ENCODE data around the gene MYL12B.
"Not testable (repeated sequence)": the region's sequence is repeated elsewhere in the genome, so short reads cannot be mapped to it uniquely, and the experiment has no call there.

The MYL12B gene

DNA sequence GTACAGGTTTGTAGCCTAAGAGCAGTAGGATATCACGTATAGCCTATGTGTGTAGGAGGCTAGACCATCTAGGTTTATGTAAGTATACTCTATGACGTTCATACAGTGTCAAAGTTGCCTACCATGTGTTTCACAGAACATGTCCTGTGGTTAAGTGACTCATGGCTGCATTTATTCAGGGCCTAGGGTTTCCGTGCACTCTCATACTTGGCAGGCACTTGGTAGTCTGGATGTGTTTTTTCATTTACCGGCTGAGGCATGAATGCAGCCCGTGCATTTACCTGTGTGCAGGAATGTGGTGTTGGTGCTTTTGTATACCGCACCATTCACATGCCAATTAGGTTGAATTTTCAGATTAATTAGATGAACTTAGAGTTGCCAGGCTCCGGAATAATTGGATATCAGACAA is 43.4 kb downstream of the MYL12B start:
- DNase-seq, result no peak

GRCh38 chr18:3305933-3306332 is 44.0 kb downstream of the MYL12B start:
- no peak for DNase-seq

- DNase-seq, result no peak
Measured at GRCh38 chr18:3306391-3306790, 44.5 kb downstream of the MYL12B start.

DNA sequence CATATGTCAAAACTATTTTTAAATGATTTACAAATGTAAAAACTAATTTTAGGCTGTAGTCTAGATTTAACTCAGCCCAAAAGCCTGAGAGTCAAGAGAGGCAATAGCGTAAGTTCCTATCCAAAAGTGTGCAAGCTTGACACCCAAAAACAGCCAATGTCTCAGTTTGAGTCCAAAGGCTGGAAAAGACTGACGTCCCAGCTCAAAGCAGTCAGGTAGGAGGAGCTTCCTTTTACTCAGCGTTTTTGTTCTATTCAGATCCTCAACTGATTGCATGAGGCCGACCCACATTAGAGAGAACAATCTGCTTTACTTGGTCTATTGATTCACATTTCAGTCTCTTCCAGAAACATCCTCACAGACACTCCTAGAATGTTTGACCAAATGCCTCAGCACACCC is 51.8 kb downstream of the MYL12B start:
- no peak for DNase-seq

GRCh38 chr18:3315344-3315743 is 53.4 kb downstream of the MYL12B start:
- not testable (repeated sequence) for DNase-seq

DNA sequence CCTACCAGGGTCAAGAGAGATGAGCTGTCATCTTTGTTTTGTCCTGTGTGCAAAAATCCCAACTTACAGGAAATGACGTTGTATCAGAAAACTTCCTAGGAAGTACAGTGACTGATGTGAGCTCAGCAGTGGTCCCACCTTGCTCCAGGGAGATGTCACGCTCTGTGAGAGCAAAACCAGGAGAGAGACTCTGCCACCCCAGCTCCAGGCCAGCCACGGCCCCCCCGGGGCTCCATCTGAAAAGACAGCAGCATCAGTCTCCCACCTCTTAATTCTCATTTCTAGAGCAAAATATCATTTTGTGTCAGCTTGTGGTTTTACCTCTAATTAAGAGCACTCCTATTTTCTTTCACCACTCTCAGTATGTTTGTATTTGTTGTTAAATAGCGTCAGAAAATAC is 57.5 kb downstream of the MYL12B start:
- DNase-seq, result no peak

GRCh38 chr18:3319894-3320454 is 58.0 kb downstream of the MYL12B start:
- no peak for DNase-seq

- DNase-seq, result no peak
Measured at GRCh38 chr18:3321133-3321812, 59.3 kb downstream of the MYL12B start.

DNA sequence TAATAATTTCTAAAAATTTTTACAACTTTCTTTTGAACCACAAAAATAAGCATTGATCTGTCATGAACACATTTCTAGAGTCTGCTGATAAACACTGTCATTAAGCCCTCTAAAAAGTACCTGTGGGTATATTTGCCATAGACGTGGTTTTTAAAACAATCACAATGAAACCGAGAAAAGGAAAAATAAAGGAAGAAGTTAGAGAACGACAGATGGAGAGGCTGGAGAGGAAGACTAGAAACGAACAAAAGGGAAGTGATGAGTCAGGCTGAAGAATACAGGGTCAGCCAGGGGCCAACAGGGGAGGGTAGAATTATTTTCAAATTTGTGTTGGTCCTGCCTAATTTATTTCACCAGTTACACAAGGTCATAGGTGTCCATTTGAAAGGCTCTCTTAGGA is 62.0 kb downstream of the MYL12B start:
- no peak for DNase-seq
